Activated naive CD8-positive, alpha-beta T cell treated with anti-CD3 and anti-CD28 coated beads, Interleukin-2, amount 10 ng/mL, durations not matched to agents 7 days and 5 days (primary cell): ENCODE measurements around the gene MKX. TPM values are rescaled to one million over a fixed set of nuclear protein-coding genes. Genes with fewer than 3 reads are reported as not detected.

Experiments used
- ATAC-seq: fragments of 150-1000 bp; cut with Tn5 transposase; one replicate; pipeline ENCODE4 v1.10.0; 2021; ENCODE audit warnings: low read depth, moderate library complexity
- POLR2A ChIA-PET: fragments of 350-600 bp; sonication (Branson Sonifier 250); formaldehyde crosslinking; loops from one replicate; lab custom pipeline; 2021; ENCODE audit warnings: antibody characterized with exemption; lab: Charles Lee
- DNase-seq: peaks from one replicate; pipeline ENCODE4 v3.0.0; 2021
- H3K27ac Mint-ChIP-seq: one replicate; pipeline ENCODE4 v1.8.0; 2022; ENCODE audit warnings: mild to moderate bottlenecking, mixed read lengths
- H3K27me3 Mint-ChIP-seq: one replicate; pipeline ENCODE4 v1.8.0; 2022; ENCODE audit warnings: mild to moderate bottlenecking, moderate library complexity, mixed read lengths
- H3K36me3 Mint-ChIP-seq: one replicate; pipeline ENCODE4 v1.8.0; 2021; ENCODE audit warnings: mild to moderate bottlenecking, mixed read lengths
- H3K4me1 Mint-ChIP-seq: one replicate; pipeline ENCODE4 v1.8.0; 2021; ENCODE audit warnings: mixed read lengths
- H3K4me3 Mint-ChIP-seq: one replicate; pipeline ENCODE4 v1.8.0; 2022; ENCODE audit warnings: mild to moderate bottlenecking, moderate library complexity, mixed read lengths
- H3K9me3 Mint-ChIP-seq: one replicate; pipeline ENCODE4 v1.8.0; 2021; ENCODE audit warnings: mixed read lengths
- total RNA-seq, 2 experiments: library from RNA; stranded (reverse); gene quantifications; one replicate each; pipeline ENCODE4 v1.2.3, GENCODE V29; 2021

The MKX gene
- total RNA-seq, 2 experiments from 2014 or later = 0.08 TPM; not detected in 1

DNA sequence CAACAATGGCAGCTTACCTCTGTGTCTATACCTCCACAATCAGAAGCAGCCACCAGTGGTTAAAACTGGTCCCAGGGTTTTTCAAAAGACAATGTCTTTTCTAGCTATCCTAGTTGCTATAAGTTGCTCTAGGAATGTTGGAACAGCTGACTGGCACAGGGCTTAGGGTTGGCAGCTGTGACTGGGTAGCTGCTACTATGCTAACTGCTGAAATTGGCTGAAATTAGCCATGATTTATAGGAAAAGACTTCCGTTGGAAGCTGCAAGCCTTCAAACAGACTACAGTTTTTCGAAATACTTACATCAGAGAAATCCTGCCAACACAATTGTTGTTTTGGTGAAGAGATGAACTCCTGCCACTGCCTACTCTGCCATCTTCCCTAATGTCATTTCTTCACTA is 102.3 kb downstream of the MKX start:
- ATAC-seq (no peak), DNase-seq (no peak)
- H3K27me3 Mint-ChIP-seq = peaks cover 18% of the 10 kb centered on the region
- no peak overlapping the region for H3K27ac Mint-ChIP-seq
- H3K9me3 Mint-ChIP-seq = no peaks in the 10 kb centered on the region
- POLR2A ChIA-PET = no interaction called here
- H3K4me3 Mint-ChIP-seq = no peak overlapping the region
- H3K36me3 Mint-ChIP-seq = no peaks in the 10 kb centered on the region
- H3K4me1 Mint-ChIP-seq = no peaks in the 10 kb centered on the region

DNA sequence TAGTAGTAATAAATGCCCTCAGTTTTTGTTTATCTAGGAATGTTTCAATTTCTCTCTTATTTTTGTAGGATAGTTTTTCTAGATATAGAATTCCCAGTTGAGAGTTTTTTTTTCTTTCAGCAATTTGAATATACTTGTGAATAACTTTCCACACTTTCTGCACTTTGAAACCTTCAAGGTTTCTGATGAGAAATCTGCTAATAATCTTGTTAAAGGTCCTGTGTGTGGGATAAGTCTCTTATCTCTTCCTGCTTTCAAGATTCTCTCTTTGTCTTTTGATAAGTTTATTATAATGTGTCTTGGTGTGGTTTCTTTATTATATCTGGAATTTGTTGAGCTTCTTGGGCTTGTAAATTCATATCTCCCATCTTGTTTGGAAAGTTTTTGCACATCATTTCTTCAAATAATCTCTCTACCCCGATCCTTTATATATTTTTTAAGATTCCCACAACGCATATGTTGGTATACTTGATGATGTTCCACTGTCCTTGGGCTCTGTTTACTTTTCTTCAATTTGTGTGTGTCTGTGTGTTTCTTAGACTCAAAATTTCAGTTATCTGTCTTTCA is 103.5 kb downstream of the MKX start:
- no peaks in the 10 kb centered on the region for H3K4me1 Mint-ChIP-seq
- no peak overlapping the region for H3K4me3 Mint-ChIP-seq
- H3K27me3 Mint-ChIP-seq = peaks cover 18% of the 10 kb centered on the region
- no peak overlapping the region for H3K27ac Mint-ChIP-seq
- ATAC-seq (no peak), DNase-seq (no peak)
- H3K36me3 Mint-ChIP-seq = no peaks in the 10 kb centered on the region
- POLR2A ChIA-PET = no interaction called here
- no peaks in the 10 kb centered on the region for H3K9me3 Mint-ChIP-seq

DNA sequence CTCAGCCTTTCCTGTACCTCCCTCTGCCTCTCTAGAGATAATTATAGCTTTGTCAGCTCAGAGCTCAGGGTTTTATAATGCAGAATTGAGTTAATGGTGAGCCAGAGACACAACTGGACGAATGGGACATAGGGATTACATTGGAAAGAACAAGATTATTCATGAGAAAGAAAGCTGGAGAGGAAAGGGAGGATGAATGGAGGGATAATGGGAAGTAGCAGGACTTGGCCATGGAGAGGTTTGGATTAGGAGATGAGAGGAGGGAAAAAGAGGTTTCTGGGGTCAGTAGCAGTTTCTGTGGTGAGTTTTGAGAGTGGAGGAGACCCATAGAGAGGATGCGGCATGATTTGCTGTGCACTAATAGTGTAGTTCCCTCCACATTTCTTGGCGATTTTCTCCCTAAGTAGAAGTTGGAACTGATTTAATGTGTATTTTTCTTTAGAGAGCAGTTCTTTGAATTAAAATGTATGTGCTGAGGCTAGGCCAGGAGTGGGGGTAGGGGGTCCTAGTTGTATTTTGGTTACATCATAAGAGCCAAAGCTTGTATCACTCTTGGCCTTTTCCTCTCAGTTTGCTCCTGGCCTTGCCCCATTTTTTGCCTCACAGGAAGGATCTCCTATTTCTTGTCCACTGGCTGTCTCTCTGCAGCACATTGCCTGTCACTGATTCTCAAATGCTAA is 107.4 kb downstream of the MKX start:
- DNase-seq (no peak), ATAC-seq (no peak)
- H3K36me3 Mint-ChIP-seq = no peaks in the 10 kb centered on the region
- H3K27me3 Mint-ChIP-seq = peaks cover 4% of the 10 kb centered on the region
- H3K4me3 Mint-ChIP-seq = no peak overlapping the region
- no peak overlapping the region for H3K27ac Mint-ChIP-seq
- H3K4me1 Mint-ChIP-seq = no peaks in the 10 kb centered on the region
- peaks cover 3% of the 10 kb centered on the region for H3K9me3 Mint-ChIP-seq
- POLR2A ChIA-PET = no interaction called here

DNA sequence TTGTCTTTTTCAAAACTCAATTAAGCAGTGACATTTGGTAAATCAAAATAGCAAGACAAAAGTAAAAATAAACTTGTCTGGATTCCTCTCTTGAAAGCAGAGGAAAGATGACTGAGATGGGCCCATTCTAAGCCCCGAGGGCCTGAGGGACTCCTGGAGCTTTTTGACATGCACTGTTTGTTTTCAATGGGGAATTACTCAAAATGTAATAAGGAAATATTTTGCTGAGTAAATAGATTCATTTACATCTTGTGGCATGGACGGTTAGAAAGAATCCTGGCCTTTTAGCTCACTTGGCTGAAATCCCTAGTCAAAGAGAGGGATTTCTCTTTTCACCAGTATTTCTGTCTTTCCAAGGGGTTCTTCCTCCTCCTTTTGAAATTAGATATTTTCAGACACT is 108.0 kb downstream of the MKX start:
- Mint-ChIP-seq H3K9me3 (peaks cover 3% of the 10 kb centered on the region), H3K4me3 (no peak overlapping the region), H3K4me1 (no peaks in the 10 kb centered on the region), H3K27me3 (peaks cover 4% of the 10 kb centered on the region), H3K27ac (no peak overlapping the region), H3K36me3 (no peaks in the 10 kb centered on the region)
- DNase-seq (no peak), ATAC-seq (no peak)
- POLR2A ChIA-PET = no interaction called here

DNA sequence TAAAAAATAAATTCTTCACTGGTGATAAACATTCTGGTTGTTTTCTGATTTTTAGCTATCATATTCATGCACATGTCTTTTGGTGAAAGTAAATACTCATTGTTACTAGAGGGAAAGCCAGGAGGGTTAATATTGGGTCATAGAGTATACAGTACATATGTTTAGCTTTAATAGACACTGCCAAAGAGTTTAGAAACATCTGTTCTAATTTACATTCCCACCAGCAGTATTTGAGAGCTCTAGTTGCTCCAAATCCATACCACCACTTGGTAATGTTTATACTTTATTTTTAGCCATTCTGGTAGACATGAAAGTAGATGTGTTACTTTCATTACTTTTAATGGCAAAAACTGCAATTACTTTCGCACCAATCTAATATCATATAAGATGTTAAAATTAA is 108.8 kb downstream of the MKX start:
- POLR2A ChIA-PET = no interaction called here
- H3K27me3 Mint-ChIP-seq = no peaks in the 10 kb centered on the region
- ATAC-seq = no peak
- H3K36me3 Mint-ChIP-seq = no peaks in the 10 kb centered on the region
- H3K9me3 Mint-ChIP-seq = peaks cover 3% of the 10 kb centered on the region
- no peak for DNase-seq
- no peak overlapping the region for H3K4me3 Mint-ChIP-seq
- no peaks in the 10 kb centered on the region for H3K4me1 Mint-ChIP-seq
- H3K27ac Mint-ChIP-seq = no peak overlapping the region

DNA sequence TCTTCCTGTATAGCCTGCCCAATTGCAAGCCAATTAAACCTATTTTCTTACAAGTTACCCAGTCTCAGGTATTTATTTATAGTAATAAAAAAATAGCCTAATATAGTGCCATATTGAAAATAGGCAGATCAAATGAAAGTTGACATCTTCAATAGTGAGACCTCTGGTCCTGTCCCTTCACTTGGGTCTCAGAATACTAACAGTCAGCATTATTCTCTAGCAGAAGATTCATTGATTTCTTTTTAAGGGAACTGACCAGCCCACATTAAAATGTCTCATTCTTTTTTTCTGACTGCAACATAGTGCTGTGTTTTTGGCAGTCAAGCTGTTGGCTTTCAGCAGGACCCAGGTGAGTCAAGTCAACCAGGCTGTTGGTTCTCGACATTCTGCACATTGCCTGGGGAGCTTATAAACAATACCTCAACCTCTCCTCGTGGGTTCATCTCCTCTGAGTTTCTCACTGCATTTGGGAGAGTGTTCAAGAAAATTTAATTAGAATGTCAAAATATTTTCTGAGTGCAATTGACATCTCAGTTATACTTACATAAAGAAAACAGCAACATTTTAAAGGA is 109.8 kb downstream of the MKX start:
- Mint-ChIP-seq H3K36me3 (no peaks in the 10 kb centered on the region), H3K4me1 (no peaks in the 10 kb centered on the region), H3K9me3 (peaks cover 3% of the 10 kb centered on the region), H3K4me3 (no peak overlapping the region), H3K27me3 (no peaks in the 10 kb centered on the region), H3K27ac (no peak overlapping the region)
- ATAC-seq (no peak), DNase-seq (no peak)
- POLR2A ChIA-PET = no interaction called here

DNA sequence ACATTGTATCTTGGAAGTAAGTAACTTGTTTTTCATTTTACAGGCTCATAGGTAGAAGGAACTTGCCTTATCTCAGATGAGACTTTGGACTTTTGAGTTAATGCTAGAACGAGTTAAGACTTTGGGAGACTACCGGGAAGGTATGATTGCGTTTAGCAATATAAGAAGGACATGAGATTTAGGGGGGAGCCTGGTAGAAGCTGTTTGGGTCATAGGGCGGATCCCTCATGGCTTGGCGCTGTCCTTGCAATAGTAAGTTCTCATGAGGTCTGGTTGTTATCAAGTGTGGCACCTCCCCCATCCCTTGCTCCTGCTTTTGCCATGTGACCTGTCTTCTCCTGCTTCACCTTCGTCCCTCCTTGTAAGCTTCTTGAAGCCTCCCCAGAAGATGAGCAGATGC is 110.3 kb downstream of the MKX start:
- Mint-ChIP-seq H3K27ac (no peak overlapping the region), H3K4me3 (no peak overlapping the region), H3K27me3 (no peaks in the 10 kb centered on the region), H3K4me1 (no peaks in the 10 kb centered on the region), H3K36me3 (no peaks in the 10 kb centered on the region), H3K9me3 (peaks cover 3% of the 10 kb centered on the region)
- ATAC-seq = no peak
- no peak for DNase-seq
- POLR2A ChIA-PET = no interaction called here

DNA sequence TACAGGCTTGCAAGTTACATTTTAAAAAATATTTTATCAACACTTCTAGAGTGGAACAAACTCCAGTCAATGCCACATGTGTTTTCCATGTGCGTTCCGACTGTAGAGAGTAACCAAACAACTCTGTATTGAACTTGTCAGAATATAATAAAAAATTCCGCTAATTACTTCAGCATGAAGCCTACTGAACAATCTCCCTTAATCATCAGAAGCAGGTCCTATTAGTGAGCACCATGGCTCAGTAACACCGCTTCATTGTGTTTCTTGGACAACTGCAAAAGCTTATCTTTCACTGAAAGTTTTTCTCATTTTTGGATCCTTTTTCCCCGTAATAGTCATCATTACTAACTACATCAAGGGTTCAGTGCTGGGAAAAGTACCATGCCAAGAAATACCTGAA is 117.0 kb downstream of the MKX start:
- DNase-seq (no peak), ATAC-seq (no peak)
- no peaks in the 10 kb centered on the region for H3K4me1 Mint-ChIP-seq
- peaks cover 2% of the 10 kb centered on the region for H3K9me3 Mint-ChIP-seq
- no peak overlapping the region for H3K4me3 Mint-ChIP-seq
- H3K27ac Mint-ChIP-seq = no peak overlapping the region
- H3K27me3 Mint-ChIP-seq = peaks cover 2% of the 10 kb centered on the region
- no peaks in the 10 kb centered on the region for H3K36me3 Mint-ChIP-seq
- POLR2A ChIA-PET = no interaction called here

DNA sequence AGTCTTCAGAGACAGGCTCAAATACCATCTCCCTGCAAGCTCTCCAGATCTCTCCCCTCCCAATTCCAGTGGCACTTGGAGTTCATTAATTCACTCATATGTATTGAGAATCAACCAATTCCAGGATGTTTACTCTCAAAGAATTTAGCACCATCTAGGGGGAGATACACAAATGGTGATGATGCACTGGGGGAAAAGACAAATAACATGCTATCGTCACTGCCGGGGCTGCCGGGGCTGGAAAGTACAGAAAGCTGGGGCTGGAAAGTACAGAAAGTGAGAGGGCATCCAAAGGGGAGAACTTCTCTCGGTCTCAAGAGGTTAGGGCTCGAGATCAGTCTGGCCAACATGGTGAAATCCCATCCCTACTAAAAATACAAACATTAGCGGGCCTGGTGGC is 118.7 kb downstream of the MKX start:
- H3K4me3 Mint-ChIP-seq = no peak overlapping the region
- H3K9me3 Mint-ChIP-seq = no peaks in the 10 kb centered on the region
- DNase-seq (no peak), ATAC-seq (no peak)
- POLR2A ChIA-PET = no interaction called here
- no peaks in the 10 kb centered on the region for H3K4me1 Mint-ChIP-seq
- H3K36me3 Mint-ChIP-seq = no peaks in the 10 kb centered on the region
- no peak overlapping the region for H3K27ac Mint-ChIP-seq
- peaks cover 2% of the 10 kb centered on the region for H3K27me3 Mint-ChIP-seq

DNA sequence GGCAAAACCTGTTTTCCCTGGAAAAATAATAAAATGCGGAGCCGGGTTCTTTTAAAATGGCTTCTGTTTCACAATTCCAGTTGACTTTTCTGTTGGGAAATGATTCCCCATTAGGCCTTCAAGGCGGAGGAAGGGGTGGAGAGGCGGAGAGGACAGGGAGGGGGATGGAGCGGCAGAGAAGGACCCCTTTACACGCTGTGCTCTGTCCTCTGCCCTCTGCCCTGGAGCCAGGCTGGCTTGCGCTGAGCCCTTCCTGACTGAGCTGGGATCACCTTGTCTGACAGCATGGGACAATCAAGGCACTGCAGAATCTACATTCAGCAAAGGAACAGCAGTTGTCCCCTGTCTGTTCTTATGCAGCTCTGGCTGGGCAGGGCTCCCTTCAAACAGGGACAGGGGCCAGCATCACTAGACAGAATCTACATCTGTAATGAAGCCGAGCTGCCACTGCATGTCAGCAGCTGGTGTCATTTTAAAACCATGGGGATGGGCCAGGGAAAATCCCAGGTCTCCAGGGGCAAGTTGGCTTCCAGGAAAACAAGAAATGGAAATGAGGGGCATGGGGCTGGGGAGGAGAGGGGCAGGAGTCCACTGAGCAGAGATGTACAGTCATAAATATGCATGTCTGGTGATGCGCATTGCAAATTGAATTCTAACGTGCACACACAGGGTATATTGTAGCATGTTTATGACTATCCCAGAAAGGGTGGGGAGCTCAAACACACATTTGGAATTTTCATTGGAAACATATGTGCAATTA is 120.0 kb downstream of the MKX start:
- H3K4me1 Mint-ChIP-seq = no peaks in the 10 kb centered on the region
- no peak for DNase-seq
- no peak overlapping the region for H3K4me3 Mint-ChIP-seq
- no peak overlapping the region for H3K27ac Mint-ChIP-seq
- peaks cover 6% of the 10 kb centered on the region for H3K27me3 Mint-ChIP-seq
- POLR2A ChIA-PET = no interaction called here
- no peak for ATAC-seq
- H3K36me3 Mint-ChIP-seq = no peaks in the 10 kb centered on the region
- no peaks in the 10 kb centered on the region for H3K9me3 Mint-ChIP-seq

DNA sequence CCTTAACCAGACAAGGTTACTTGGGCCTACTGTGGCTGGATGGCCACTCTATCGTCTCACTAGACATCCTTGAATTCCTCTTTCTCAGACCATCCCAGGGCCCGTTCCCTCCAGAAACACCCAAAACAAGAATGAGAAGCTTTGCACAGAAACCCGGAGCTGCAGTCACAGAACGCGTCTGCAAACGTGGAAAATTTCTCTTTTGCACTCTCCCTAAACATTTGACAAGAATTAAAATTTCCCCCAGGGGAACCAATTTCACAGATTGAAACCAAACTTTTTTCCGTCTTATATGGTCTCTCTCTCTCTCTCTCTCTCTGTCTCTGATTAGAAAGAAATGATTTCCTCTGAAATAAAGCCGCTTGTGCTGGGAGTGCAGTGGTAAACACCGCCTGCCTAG is 120.7 kb downstream of the MKX start:
- H3K27ac Mint-ChIP-seq = no peak overlapping the region
- H3K27me3 Mint-ChIP-seq = peaks cover 5% of the 10 kb centered on the region
- H3K9me3 Mint-ChIP-seq = no peaks in the 10 kb centered on the region
- no peak overlapping the region for H3K4me3 Mint-ChIP-seq
- H3K36me3 Mint-ChIP-seq = no peaks in the 10 kb centered on the region
- POLR2A ChIA-PET = no interaction called here
- ATAC-seq (no peak), DNase-seq (no peak)
- no peaks in the 10 kb centered on the region for H3K4me1 Mint-ChIP-seq
